Activated CD8-positive, alpha-beta T cell treated with anti-CD3 and anti-CD28 coated beads for 36 hours (primary cell): ENCODE results near the gene MACROD2. TPM values are rescaled to one million over a fixed set of nuclear protein-coding genes. Genes with fewer than 3 reads are reported as not detected.

Experiments
- ATAC-seq: fragments of 200-7000 bp; cut with Tn5 transposase; one replicate; pipeline ENCODE4 v1.10.0; 2021; ENCODE audit warnings: mild to moderate bottlenecking, moderate library complexity
- CTCF ChIA-PET: fragments of 350-600 bp; sonication (Branson Sonifier 250); formaldehyde crosslinking; loops from one replicate; lab custom pipeline; 2021; ENCODE audit warnings: antibody characterized with exemption; lab: Charles Lee
- POLR2A ChIA-PET: fragments of 350-600 bp; sonication (Branson Sonifier 250); formaldehyde crosslinking; loops from one replicate; lab custom pipeline; 2021; ENCODE audit warnings: antibody characterized with exemption; lab: Charles Lee
- DNase-seq: peaks from one replicate; pipeline ENCODE4 v3.0.0-alpha.2; 2020
- H3K27ac Mint-ChIP-seq: one replicate; pipeline ENCODE4 v1.8.0; 2021; ENCODE audit warnings: mild to moderate bottlenecking, mixed read lengths
- H3K27me3 Mint-ChIP-seq: one replicate; pipeline ENCODE4 v1.8.0; 2021; ENCODE audit warnings: mixed read lengths
- H3K36me3 Mint-ChIP-seq: one replicate; pipeline ENCODE4 v1.8.0; 2021; ENCODE audit warnings: low read depth, mixed read lengths
- H3K4me1 Mint-ChIP-seq: one replicate; pipeline ENCODE4 v1.8.0; 2021; ENCODE audit warnings: low read depth, mixed read lengths
- H3K4me3 Mint-ChIP-seq: one replicate; pipeline ENCODE4 v1.8.0; 2021; ENCODE audit warnings: mild to moderate bottlenecking, moderate library complexity, mixed read lengths
- H3K9me3 Mint-ChIP-seq: one replicate; pipeline ENCODE4 v1.8.0; 2021; ENCODE audit warnings: mixed read lengths
- intact Hi-C: fragments of 100-400 bp; cut with micrococcal nuclease; formaldehyde crosslinking; loops from one replicate; pipeline ENCODE4 v1.10.0; 2022
- total RNA-seq, 2 experiments: library from RNA; stranded (reverse); gene quantifications; one replicate each; pipeline ENCODE4 v1.2.3, GENCODE V29; 2021
- TF ChIP-seq, protein P1 (sequence below): fragments of 200-600 bp; IDR thresholded peaks from one replicate; pipeline ENCODE4 v1.8.0; 2022; ENCODE audit warnings: antibody characterized with exemption, mild to moderate bottlenecking

Gene MACROD2
- total RNA-seq, 2 experiments from 2014 or later = not detected

DNA sequence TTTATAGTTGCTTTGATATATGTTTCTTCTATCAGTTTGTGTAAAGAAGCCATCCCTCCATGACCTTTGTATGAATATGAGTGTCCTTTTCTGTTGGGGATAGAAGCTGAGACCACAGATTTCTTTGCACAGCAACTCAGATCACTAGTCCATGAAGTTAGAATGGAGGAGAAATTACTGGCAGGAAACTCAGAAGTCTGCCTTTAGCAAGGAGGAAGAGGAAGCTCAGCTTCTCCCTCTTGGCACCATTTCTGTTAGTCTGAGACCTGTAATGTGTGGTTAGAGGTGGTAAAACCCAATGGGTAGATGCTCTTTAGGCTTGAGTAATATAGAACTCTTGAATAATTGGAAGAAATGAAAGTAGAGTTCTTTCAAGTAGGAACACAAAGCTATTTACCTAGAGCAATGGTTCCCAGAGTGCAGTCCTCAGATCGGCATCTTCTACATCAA lies 1337.4 kb downstream of the MACROD2 start:
- Mint-ChIP-seq H3K27ac (no peak overlapping the region), H3K4me1 (no peaks in the 10 kb centered on the region), H3K36me3 (no peaks in the 10 kb centered on the region), H3K4me3 (no peak overlapping the region), H3K27me3 (no peaks in the 10 kb centered on the region), H3K9me3 (peaks cover 1% of the 10 kb centered on the region)
- ATAC-seq (no peak), DNase-seq (no peak)
- ChIA-PET POLR2A (no interaction called here), CTCF (no interaction called here)
- intact Hi-C loops = no loop called here
- TF ChIP-seq, protein P1, sequence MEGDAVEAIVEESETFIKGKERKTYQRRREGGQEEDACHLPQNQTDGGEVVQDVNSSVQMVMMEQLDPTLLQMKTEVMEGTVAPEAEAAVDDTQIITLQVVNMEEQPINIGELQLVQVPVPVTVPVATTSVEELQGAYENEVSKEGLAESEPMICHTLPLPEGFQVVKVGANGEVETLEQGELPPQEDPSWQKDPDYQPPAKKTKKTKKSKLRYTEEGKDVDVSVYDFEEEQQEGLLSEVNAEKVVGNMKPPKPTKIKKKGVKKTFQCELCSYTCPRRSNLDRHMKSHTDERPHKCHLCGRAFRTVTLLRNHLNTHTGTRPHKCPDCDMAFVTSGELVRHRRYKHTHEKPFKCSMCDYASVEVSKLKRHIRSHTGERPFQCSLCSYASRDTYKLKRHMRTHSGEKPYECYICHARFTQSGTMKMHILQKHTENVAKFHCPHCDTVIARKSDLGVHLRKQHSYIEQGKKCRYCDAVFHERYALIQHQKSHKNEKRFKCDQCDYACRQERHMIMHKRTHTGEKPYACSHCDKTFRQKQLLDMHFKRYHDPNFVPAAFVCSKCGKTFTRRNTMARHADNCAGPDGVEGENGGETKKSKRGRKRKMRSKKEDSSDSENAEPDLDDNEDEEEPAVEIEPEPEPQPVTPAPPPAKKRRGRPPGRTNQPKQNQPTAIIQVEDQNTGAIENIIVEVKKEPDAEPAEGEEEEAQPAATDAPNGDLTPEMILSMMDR = no peak

- H3K27me3 Mint-ChIP-seq = no peaks in the 10 kb centered on the region
- intact Hi-C loops = no loop called here
- no peaks in the 10 kb centered on the region for H3K4me1 Mint-ChIP-seq
- CTCF ChIA-PET = no interaction called here
- ATAC-seq (no peak), DNase-seq (no peak)
- H3K9me3 Mint-ChIP-seq = peaks cover 1% of the 10 kb centered on the region
- TF ChIP-seq, protein P1 = no peak
- no peaks in the 10 kb centered on the region for H3K36me3 Mint-ChIP-seq
- POLR2A ChIA-PET = no interaction called here
- H3K27ac Mint-ChIP-seq = no peak overlapping the region
- no peak overlapping the region for H3K4me3 Mint-ChIP-seq
Measured at GRCh38 chr20:15333170-15333569, 1337.9 kb downstream of the MACROD2 start.

- ChIA-PET CTCF (no interaction called here), POLR2A (no interaction called here)
- Mint-ChIP-seq H3K27me3 (no peaks in the 10 kb centered on the region), H3K4me3 (no peak overlapping the region), H3K9me3 (peaks cover 1% of the 10 kb centered on the region), H3K27ac (no peak overlapping the region), H3K36me3 (no peaks in the 10 kb centered on the region), H3K4me1 (no peaks in the 10 kb centered on the region)
- no peak for DNase-seq
- TF ChIP-seq, protein P1 = no peak
- intact Hi-C loops = no loop called here
- ATAC-seq = no peak
Measured at GRCh38 chr20:15336011-15336410, 1340.7 kb downstream of the MACROD2 start.

GRCh38 chr20:15336536-15336935 lies 1341.2 kb downstream of the MACROD2 start:
- no peaks in the 10 kb centered on the region for H3K4me1 Mint-ChIP-seq

DNA sequence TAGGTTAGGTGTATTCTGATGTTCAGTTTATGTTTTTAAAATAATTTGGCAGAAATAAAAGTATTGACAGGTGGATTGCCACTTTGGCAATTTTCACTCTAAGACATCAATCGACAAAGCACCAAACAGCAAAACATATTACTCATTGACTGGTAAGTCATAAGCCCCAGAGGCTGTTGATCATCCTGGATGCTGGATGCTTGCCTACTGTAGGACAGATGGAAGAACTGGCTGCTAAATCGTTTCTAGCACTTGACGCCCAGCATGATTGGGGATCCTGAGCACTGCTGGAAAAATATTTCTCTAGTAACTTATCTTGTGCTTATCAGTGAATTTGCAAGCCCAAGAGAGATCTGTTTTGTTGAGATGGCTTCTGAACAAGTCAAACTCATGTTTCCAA lies 1343.9 kb downstream of the MACROD2 start:
- H3K27ac Mint-ChIP-seq = no peak overlapping the region
- H3K36me3 Mint-ChIP-seq = no peaks in the 10 kb centered on the region
- CTCF ChIA-PET = no interaction called here
- no peaks in the 10 kb centered on the region for H3K27me3 Mint-ChIP-seq
- no peak for DNase-seq
- TF ChIP-seq, protein P1 = no peak
- no peaks in the 10 kb centered on the region for H3K4me1 Mint-ChIP-seq
- intact Hi-C loops = no loop called here
- H3K4me3 Mint-ChIP-seq = no peak overlapping the region
- peaks cover 2% of the 10 kb centered on the region for H3K9me3 Mint-ChIP-seq
- no peak for ATAC-seq
- POLR2A ChIA-PET = no interaction called here

More at GRCh38 chr20:15336536-15336935, 1341.2 kb downstream of the MACROD2 start:
- H3K27ac Mint-ChIP-seq = no peak overlapping the region
- H3K9me3 Mint-ChIP-seq = peaks cover 1% of the 10 kb centered on the region
- no peaks in the 10 kb centered on the region for H3K27me3 Mint-ChIP-seq
- no peaks in the 10 kb centered on the region for H3K36me3 Mint-ChIP-seq
- POLR2A ChIA-PET = no interaction called here
- H3K4me3 Mint-ChIP-seq = no peak overlapping the region
- intact Hi-C loops = no loop called here
- TF ChIP-seq, protein P1 = no peak
- ATAC-seq = no peak
- CTCF ChIA-PET = no interaction called here
- no peak for DNase-seq
